ENCODE data around the gene LSS.
"Not testable (repeated sequence)": the region's sequence is repeated elsewhere in the genome, so short reads cannot be mapped to it uniquely, and the experiment has no call there.

Gene LSS

GRCh38 chr21:46185716-46186115, 42.9 kb downstream of the LSS start:
- DNase-seq, result no peak

- DNase-seq, result peak; percentile 91
Measured at GRCh38 chr21:46184625-46185555, 43.7 kb downstream of the LSS start.

- peak; percentile 66 for DNase-seq
Measured at GRCh38 chr21:46183910-46184624, 44.5 kb downstream of the LSS start, which contains the start of gene SPATC1L. SPATC1L (minus strand) TSS chr21:46184459; CDS start chr21:46182816, 1,643 bp downstream.

- not testable (repeated sequence) for DNase-seq
Measured at GRCh38 chr21:46183337-46183909, 45.2 kb downstream of the LSS start.

- DNase-seq, result no peak
Measured at GRCh38 chr21:46182548-46183336, 45.8 kb downstream of the LSS start.

GRCh38 chr21:46181953-46182547, 46.5 kb downstream of the LSS start:
- DNase-seq, result no peak

GRCh38 chr21:46181436-46181835, 47.1 kb downstream of the LSS start:
- no peak for DNase-seq

GRCh38 chr21:46180778-46181391, 47.7 kb downstream of the LSS start:
- DNase-seq, result no peak

- no peak for DNase-seq
Measured at GRCh38 chr21:46180079-46180722, 48.4 kb downstream of the LSS start.

- no peak for DNase-seq
Measured at GRCh38 chr21:46179708-46180078, 48.9 kb downstream of the LSS start.

- DNase-seq, result no peak
Measured at GRCh38 chr21:46178961-46179360, 49.6 kb downstream of the LSS start.

- DNase-seq, result not testable (repeated sequence)
Measured at GRCh38 chr21:46176443-46177129, 52.0 kb downstream of the LSS start.

GRCh38 chr21:46173573-46173972, 55.0 kb downstream of the LSS start:
- DNase-seq, result no peak

GRCh38 chr21:46172863-46173528, 55.6 kb downstream of the LSS start:
- DNase-seq, result peak; percentile 8

- peak; percentile 7 for DNase-seq
Measured at GRCh38 chr21:46171996-46172862, 56.3 kb downstream of the LSS start.

- DNase-seq, result no peak
Measured at GRCh38 chr21:46171585-46171984, 57.0 kb downstream of the LSS start.

GRCh38 chr21:46170436-46171193, 58.0 kb downstream of the LSS start:
- DNase-seq, result not testable (repeated sequence)

Measured in right hindlimb (tissue), 1 donor.